Fibroblast of peridontal ligament (primary cell): ENCODE measurements around the gene CETN1.

Source experiments
- DNase-seq: peaks from one replicate; pipeline ENCODE4 v3.0.0-alpha.2; 2010; ENCODE audit errors: extremely low read depth

CETN1 gene

DNA sequence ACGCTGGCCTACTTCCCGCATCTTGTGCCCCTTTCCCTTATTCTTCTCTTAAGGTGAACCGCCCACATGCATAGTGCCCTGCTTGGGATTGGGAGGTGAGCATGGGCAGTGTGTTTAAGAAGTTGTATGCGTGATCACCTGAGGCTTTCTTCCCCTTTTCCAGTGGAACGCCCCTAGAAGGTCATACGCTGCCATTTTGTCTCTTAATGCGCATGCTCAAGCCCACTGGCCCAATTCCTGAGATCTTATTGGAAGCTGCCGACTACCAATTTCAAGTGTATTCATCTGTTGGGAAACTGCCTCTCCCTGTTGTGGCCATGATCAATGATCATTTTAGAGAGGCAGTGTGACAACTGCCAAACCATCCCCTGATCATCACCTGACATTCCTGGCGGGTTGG, 3.3 kb upstream of the CETN1 start:
- no peak for DNase-seq

DNA sequence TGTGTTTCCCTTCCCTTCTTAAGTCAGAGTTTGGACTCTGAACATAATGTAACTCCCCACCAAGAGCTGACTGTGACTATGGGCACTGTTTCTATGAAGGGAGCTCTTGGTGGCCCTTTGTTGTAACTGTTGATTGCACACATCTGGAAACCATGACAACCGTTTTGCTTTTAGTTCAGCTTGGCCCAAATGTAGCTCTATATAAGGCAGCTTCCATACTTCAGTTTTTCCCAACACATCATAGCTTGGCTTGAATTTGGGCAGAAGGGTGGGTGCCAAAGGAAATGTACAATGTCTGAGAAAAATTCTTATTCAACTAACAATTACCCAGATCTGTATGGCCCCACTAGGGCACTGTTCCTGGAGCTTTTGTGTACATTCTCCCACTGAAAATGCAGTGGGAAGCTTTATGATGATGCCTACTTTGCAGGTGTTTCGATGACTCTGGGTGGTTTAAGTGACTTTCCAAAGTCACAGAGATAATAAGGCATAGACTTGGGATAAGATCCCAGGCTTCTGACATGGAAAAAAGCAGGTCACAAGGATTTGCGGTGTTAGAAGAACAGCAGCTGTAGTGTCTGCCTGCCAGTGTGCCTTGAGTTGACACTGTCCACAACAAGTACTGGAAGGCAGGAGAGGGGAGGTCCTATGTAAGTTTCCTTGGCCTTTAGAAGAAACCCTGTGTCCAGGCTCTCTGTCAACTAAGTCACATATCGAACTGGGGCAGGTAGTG, 2.4 kb upstream of the CETN1 start:
- DNase-seq: peak; percentile 43

DNA sequence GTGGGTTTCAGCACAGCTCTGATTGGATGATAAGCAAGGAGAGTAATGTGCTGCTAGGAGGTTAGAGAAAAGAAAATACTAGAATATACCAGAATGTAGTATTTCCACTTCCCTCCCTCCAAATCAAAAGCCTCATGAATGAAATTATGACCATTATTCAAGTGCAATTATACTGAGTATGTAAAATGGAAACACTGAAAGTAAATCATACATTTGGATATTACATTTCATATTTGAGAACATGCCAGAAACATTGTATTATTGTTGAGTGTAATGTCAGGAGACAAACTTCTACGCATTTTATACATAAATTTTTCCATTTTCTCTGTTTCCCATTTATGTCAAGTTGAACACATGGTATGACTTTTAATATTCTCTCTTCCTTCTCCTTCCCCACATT, 942 bp upstream of the CETN1 start:
- no peak for DNase-seq

DNA sequence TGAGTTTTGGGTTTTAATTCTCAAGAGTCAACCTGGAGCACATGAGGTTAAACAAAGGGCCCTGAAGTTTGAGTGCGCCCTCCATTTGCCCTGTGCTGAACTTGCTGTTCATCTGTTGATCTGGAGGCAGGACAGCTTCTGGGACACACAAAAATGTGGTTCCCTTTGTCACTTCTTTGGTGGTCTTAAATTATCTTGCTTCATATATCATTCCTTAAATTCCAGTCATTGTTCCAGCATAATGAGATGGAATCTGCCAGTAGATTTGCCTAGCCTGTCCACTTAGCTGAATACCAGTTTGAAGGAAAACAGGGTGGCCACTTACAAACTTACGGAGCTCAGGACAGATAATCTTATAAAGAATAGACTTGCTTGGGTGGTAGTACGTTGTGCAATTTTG, 916 bp downstream of the CETN1 start:
- DNase-seq: no peak

DNA sequence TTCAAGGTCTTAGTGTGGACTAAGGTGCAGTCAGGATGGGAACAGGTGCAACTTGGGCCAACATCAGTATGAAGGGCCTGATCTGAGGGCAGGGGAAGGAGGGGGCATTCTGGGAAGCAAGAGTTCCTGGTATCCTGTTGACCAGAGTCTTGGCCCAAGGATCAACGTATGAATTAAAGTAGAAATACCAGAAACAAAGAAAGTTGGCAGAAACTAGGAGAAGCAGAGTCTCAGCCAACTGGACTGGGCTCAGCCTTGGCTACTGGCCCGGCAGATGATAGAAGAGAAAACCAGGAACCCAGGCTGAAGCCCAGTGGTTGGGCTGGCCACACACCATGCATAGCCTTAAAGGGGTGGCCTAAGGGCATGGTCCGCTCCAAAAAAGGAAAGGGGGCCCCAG, 2.3 kb downstream of the CETN1 start:
- DNase-seq: peak; percentile 44

DNA sequence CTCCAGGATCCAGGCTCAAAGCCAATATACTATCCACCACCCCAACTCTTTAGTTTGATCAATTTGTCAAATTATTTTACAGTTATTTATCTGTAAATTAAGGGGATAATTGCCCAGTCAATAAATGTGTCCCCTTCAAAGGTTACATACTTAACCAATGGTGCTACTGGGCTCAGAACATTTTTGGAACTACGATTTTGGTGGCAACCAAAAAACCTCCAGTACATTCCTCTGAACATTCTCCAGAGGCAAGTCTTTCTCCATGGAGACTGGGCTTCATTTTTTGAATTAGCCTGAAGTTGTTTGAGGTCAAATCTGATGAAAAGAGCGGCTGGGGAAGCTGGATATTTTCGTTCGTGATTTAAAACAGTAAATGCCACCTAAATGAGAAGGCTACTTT, 14.9 kb downstream of the CETN1 start:
- DNase-seq: no peak

DNA sequence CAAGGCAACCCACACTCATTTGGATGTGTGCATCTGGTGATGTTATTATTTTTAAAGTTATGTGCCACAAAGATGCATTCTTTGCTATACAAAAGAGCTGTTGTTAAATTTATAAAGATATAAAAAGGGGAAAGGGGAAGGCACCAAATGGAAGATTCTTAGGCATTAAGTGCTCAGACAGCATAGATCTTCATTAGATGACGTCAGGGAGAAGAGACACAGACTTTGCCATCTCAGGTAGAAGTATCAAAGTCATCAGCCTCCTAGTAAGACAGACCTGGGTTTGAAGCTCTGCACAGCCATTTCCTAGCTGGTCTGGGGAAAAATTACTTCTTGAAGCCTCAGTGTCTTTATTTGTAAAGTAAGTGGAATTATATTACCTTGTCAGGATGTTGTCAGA, 15.4 kb downstream of the CETN1 start:
- no peak for DNase-seq

DNA sequence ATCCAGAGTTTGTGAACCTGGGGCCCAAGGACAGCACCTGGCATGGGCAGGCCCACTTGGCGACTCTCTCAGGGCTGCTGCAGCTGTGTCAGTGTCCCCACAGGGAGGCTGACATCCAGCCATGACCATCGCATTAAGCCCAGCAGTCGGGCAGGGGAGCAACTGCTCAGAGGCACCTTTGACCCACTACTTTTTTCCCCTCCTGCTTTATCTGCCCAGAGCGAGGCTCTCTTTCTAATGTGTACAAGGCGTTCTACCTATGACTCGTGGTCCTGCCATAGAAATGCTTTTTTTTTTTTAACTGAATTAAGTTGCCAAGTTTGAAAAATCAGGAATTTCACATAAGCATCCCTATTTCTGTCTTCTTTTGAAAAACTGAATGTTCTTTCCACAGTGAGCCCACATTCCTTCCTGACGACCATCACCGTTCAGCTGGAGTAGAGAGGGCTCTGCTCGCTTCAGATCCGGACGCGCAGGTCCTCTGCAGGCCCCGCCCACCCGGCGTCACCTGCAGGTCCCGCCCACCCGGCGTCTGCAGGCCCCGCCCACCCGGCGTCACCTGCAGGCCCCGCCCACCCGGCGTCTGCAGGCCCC, 16.2 kb downstream of the CETN1 start:
- no peak for DNase-seq

DNA sequence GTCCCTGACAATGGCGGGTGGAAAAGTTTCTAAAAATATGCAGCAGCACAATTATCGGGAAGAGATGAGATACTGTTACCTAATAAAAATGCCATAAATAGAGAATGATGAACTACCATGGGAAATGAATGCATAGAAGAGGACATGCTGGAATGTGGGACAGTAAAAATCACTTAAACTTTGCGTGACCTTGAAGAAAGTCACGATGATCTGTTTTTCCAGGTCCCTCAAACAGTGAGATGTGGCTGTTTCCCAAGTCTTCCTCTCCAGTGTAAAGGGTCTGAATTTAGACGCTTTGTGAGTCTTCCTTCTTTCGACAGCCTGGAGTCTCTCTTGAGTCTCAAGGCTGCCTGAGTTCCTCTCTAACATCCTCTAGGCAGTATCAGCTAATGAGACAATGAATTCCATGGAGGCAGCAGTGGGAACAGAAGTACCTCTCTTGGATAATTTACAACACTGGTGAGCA, 18.0 kb downstream of the CETN1 start:
- no peak for DNase-seq

DNA sequence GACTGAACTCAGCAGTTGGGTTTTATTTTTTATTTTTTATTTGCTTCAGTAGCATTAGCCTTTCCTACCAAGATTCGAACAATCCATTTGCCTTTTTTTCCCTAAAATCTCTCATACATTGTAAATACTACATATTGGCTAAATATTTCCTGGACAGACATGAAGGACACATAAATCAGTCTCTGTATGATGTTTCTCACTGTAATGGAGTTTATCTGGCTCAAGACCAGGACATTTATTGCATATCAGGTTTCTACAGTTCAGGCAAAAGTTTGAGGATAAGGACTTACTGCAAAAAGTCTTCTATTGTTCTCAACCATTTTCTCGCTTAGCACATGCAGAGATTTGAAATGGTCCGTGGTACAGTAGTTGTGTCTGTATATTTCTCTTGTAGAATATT, 19.9 kb downstream of the CETN1 start:
- peak; percentile 27 for DNase-seq

DNA sequence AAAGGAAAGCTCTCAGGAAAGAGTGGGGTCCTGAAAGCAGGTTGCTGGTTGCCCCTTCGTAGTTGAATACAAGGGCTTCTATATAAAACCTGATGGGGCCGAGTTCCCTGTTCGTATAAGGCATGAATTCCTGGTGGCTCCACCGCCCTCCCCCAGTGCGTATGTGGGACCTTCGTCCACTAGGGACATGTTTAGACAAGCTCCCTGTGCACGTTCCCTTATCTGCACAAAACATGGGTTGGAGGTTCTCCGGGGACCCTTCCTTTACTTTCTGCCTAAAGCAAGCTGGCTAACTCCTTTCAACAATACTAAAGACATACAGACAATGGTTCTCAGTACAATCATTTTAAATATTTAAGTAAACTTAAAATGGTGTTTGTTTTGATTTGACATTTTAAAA, 24.6 kb downstream of the CETN1 start:
- DNase-seq: no peak

DNA sequence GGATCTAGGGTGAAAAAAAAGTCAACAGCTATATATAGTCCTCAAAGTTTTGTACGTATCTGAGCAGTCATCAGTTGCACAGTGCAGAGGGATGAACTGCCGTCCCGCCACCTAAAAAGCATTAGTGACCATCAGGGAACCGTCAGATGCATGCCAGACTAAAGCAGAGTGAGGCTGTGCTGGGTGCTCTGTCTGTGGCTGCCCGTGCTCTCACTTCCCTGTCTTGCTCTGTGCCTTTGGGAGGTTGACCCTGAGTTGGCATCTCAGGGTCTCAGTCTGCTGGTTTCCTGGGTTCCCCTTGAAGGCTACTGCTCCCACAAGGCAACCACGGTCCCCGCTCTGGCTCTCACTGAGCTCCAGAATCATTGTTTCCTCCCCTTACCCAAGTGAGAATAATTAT, 27.8 kb downstream of the CETN1 start:
- no peak for DNase-seq

DNA sequence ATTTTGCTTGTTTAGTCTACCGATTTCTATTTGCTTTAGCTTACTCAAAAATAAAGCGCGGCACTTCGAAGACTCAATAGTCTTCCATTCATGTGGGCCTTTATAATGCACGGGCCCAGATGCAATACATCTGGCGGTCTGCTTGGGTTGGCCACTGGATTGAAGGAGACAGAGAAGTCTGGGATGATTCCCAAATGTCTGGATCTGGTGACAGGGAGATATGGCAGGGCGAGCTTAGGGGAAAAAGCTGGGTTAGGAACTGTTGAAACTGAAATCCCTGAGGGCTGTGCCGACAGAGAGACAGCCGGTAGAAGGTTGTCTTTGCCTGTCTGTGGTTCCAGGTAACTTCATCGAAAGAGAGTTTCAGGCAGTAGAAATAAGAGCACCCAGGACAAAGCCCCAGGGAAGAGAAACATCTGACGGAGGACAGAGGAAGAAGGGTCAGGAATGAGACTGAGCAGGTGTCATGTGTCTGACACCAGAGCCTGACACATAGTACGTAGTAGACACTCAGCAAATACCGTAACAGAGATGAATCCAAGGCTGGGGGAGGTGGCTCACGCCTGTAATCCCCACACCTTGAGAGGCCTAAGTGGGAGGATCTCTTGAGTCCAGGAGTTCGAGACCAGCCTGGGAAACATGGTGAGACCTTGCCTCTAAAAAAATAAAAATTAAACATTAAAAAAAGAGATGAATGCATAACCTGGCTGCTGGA, 30.2 kb downstream of the CETN1 start:
- no peak for DNase-seq

DNA sequence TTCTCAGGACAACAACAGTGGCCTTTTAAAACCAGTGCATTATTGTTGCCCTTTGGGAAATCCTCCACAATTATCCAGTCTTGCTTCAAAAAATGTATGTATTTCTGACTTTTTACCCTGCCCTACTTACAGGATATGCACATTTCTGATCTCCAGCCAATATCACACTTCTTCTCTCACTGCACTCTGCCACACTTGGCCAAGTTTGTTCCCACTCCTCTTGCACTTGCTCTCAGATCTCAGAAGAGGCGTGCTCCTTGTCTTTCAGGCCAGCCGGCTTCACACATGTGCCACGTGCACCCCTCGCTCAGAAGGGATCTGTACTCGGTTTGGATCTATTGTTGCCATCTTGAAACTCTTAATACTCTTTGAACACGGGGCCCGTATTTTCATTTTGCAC, 32.0 kb downstream of the CETN1 start:
- no peak for DNase-seq

DNA sequence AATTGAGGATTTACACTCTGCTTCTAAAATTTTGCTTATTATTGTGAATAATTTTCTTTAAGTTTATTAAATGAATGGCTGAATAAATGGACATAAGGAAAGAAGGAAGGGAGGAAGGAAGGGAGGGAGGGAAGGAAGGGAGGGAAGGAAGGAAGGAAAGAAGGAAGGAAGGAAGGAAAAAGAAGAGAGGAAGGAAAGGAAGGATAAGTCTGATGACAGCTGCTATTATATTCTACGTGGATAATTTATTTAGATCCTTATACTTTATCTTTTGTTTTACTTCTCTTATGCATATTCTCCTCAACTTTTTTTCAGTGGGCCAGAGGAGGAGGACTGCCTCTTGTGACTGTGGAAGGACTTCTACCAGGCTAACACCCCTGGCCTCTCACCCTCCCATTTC, 34.0 kb downstream of the CETN1 start:
- DNase-seq: no peak

DNA sequence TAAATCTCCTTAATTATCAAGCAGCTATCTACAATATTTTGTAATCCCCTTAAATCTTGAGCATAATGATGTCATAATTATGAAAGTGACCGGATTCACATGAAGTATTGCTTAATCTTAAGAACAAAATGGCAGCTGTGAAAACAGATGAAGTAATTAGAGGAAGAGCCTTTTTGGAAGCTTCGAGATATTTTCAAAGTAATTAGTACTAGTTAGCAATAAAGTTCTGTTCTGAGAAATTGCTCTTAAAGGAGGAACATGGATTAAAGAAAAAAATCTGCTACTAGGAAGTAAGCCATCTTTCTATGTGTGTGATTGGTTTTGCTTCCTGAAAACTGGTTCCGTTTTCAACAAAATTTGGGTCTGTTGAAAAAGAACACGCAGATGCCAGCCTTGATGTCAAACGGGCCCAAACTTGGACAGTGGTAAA, 34.9 kb downstream of the CETN1 start:
- DNase-seq: no peak

DNA sequence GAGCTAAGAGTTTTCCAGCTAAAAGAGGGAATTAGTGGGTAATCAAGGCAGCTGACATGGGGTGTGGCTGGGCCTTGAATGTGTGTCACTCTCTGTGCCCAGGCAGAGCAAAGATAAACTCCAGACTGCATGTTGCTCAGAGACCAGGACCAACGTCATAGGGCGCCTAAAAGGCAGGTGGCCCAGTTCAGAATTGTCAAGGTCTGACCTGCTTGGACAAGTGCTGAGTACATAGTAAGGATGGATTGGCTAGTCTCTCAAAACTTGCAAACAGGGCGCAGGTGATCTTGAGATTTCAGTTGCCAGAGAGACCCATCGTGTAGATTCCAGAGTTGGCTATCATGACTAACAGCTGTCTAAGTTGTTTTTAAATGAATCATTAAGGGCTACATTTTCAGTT, 35.6 kb downstream of the CETN1 start:
- DNase-seq: no peak

DNA sequence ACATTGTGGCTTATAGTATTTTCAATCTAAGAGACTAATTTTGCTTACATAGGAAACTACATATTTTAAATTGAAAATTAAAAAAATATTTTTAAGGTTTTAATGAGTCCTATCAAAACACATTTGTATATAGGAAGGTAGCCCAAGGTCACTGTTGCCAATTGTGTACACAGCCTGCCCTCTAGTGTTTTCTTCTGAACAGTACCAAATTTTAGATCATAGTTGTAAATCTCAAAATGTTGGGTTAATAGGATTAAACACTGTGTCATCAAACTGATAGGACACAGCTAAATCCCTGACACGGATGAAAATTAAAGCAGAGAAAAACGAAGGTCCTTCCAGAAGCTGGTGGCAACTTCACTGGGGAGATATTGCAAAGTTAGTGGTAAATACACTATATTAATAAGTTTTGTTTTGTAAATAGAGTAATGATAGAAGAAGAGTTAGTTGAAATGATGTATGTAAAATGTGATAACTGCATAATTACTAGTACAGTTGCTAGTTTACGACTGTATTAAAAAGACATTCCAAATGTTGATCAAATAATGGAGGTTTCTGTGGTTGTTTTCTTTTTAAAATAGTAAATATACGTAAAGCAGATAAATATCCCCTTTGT, 36.3 kb downstream of the CETN1 start:
- DNase-seq: peak; percentile 81

DNA sequence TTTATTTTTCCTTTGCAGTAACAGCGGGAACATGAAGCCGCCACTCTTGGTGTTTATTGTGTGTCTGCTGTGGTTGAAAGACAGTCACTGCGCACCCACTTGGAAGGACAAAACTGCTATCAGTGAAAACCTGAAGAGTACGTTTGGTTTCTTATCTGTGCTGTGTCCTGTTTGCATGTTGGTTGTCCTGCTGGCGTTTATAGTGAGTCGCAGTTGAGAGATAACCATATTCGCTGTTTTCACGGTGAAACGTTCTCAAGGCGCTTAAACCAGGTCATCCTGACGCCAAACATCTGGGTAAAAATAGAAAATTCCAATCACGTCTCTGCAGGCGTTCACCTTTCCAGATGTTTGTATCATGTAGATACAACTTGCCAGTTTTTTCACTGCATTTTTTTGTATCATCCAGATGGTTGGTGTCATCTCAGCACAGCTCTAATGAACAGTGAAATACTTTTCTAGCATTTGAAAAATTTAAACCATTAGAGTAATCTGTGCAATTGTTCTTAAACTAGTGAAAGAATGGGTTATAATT, 37.9 kb downstream of the CETN1 start:
- DNase-seq: no peak

DNA sequence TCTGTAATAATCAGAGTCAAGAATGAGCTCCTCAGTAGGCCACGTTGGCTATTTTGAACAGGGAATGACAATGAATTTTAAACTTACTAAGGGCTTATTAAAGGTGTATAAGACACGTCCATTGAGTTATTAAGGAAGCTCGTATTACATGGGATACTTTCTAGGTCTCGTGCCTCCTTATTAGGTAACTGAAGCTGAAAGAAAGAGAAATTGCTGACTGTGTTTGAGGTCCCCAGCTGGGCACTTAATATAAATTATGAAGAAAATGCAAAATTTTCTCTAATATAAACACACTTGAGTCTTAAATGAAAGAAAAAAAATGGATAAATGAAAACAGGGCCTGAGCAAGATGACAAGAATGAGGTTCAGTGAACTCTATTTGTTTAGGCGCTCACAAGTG, 38.4 kb downstream of the CETN1 start:
- no peak for DNase-seq

DNA sequence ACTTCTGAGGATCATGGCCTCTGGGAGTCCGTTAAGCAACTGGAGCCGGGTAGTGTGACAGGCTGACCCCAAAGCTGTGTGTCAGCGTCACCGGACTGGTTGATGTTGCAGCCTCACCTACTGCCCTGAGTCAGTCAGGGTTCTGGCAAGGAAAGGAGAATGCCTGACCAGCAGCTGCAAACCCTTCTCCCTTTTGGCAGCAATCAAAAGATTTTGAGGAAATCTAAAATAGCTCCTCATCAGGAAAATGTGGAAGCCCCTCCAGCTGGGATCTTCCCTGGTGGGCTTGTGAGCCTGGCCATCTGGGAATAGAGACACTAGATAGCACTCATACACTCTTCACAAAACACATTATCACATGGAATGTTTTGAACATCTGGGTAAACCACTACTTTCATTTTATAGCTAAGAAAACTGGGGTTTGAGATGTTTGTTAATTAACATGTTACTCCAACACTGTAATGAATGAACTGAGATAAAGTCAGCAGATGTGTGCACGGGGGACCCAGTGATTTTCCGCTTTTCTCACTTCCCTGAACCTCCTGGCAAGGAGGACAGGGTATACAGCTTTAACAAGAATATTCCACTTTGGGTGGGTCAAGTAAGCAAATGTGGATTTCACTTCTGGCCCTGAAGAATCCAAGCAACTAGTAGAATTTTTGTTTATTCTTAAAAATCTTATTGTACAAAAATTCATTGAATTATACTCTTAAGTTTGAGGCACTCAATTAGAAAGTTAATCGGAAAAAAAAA, 41.3 kb downstream of the CETN1 start:
- peak; percentile 43 for DNase-seq

DNA sequence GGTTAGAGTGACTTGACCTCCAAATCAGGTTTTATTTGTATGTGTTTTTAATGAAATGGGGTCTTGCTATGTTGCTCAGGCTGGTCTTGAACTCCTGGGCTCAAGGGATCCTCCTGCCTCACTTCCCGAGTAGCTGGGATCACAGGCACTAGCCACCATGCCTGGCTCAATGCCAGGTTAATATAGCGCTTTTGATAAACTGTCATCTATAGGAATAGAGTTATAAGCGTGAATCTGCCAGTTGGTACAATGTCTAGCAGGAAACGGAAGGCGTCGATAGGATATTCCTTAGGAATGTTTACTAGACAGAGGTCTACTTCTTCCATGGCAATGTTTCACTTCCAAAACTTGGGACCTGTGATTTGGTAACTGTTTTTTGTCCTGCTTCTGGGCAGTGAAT, 42.1 kb downstream of the CETN1 start:
- DNase-seq: no peak
